SK-N-SH (cell line): ENCODE results near the gene SSRP1. TPM values are rescaled to one million over a fixed set of nuclear protein-coding genes. Genes with fewer than 3 reads are reported as not detected.

Source experiments
- CTCF ChIA-PET: fragments of 300-600, 350-600 bp; formaldehyde crosslinking; extraction: SDS; loops from one replicate; lab custom pipeline; 2021; lab: Yijun Ruan, JAX
- POLR2A ChIA-PET: fragments of 350-600 bp; sonication (Branson Sonifier 250); formaldehyde crosslinking; extraction: SDS; loops from one replicate; lab custom pipeline; 2020; ENCODE audit warnings: antibody characterized with exemption, inconsistent platforms; lab: Yijun Ruan, JAX
- DNase-seq: peaks from one replicate; pipeline ENCODE4 v3.0.0; 2012
- H2AFZ ChIP-seq: fragments of 200-600 bp; sonication (generic); 2 replicates; pipeline ENCODE4 v1.8.1; 2016; ENCODE audit warnings: antibody characterized with exemption, mild to moderate bottlenecking, low read depth
- H3F3A ChIP-seq: fragments of 200-600 bp; sonication (generic); replicated peaks from 2 replicates; pipeline ENCODE3; 2016; ENCODE audit warnings: antibody characterized with exemption, mild to moderate bottlenecking; ENCODE audit not compliant: insufficient read depth
- H3K27ac ChIP-seq, 2 experiments: fragments of 200-500 bp in 1 of 2; fragments of 200-600 bp in 1 of 2; sonication (Bioruptor generic) in 1 of 2; sonication (generic), shearing (Covaris generic) in 1 of 2; 2 replicates each; pipeline versions ENCODE4 v1.5.1 to v1.6.1; 2014 to 2016; ENCODE audit warnings: low read depth in 2 of 2, inconsistent platforms in 1 of 2, low read length in 1 of 2, mild to moderate bottlenecking in 1 of 2, mixed read lengths in 1 of 2
- H3K27me3 ChIP-seq: fragments of 200-600 bp; sonication (generic), shearing (Covaris generic); 2 replicates; pipeline ENCODE4 v1.6.1; 2016; ENCODE audit warnings: mixed run types; ENCODE audit not compliant: insufficient read depth
- H3K36me3 ChIP-seq, 2 experiments: fragments of 200-500 bp in 1 of 2; fragments of 200-600 bp in 1 of 2; sonication (Bioruptor generic) in 1 of 2; sonication (generic) in 1 of 2; replicated peaks in 1 of 2; 2 replicates each; pipeline versions ENCODE3 to v1.5.1; 2014 to 2016; ENCODE audit warnings: low read length in 1 of 2, mild to moderate bottlenecking in 1 of 2; ENCODE audit not compliant: insufficient read depth in 2 of 2, control insufficient read depth in 1 of 2
- H3K4me1 ChIP-seq, 2 experiments: fragments of 200-500 bp in 1 of 2; fragments of 200-600 bp in 1 of 2; sonication (Bioruptor generic) in 1 of 2; sonication (generic), shearing (Covaris generic) in 1 of 2; 2 replicates each; pipeline versions ENCODE4 v1.5.1 to v1.6.1; 2014 to 2016; ENCODE audit warnings: low read depth in 1 of 2, low read length in 1 of 2, mixed run types in 1 of 2; ENCODE audit not compliant: insufficient read depth in 2 of 2, control insufficient read depth in 1 of 2
- H3K4me2 ChIP-seq: fragments of 200-600 bp; sonication (generic), shearing (Covaris generic); 2 replicates; pipeline ENCODE4 v1.6.1; 2017; ENCODE audit warnings: mixed run types
- H3K4me3 ChIP-seq, 2 experiments: fragments of 200-500 bp in 1 of 2; fragments of 200-600 bp in 1 of 2; sonication (Bioruptor generic) in 1 of 2; sonication (generic), shearing (Covaris generic) in 1 of 2; 2 replicates each; pipeline versions ENCODE4 v1.5.1 to v1.8.1; 2014 to 2016; ENCODE audit warnings: low read depth in 2 of 2, inconsistent platforms in 1 of 2, low read length in 1 of 2, mild to moderate bottlenecking in 1 of 2, mixed read lengths in 1 of 2, moderate library complexity in 1 of 2
- H3K79me2 ChIP-seq: fragments of 200-600 bp; sonication (generic); 2 replicates; pipeline ENCODE4 v1.8.1; 2017; ENCODE audit warnings: mild to moderate bottlenecking; ENCODE audit not compliant: insufficient read depth
- H3K9ac ChIP-seq: fragments of 200-600 bp; sonication (generic); 2 replicates; pipeline ENCODE4 v1.6.1; 2017; ENCODE audit warnings: mixed run types
- H3K9me2 ChIP-seq: fragments of 200-600 bp; sonication (generic); 2 replicates; pipeline ENCODE4 v1.6.1; 2017; ENCODE audit warnings: mixed run types
- H3K9me3 ChIP-seq: fragments of 200-600 bp; sonication (generic); 2 replicates; pipeline ENCODE4 v1.6.1; 2017; ENCODE audit warnings: mixed run types, mild to moderate bottlenecking, moderate library complexity
- H4K20me1 ChIP-seq: fragments of 200-600 bp; sonication (generic); 2 replicates; pipeline ENCODE4 v1.6.1; 2017; ENCODE audit warnings: mild to moderate bottlenecking, mixed run types; ENCODE audit not compliant: insufficient read depth
- CHD2 ChIP-seq: fragments of 150-350 bp; IDR thresholded peaks from 2 replicates; pipeline ENCODE4 v1.6.1; 2018; ENCODE audit warnings: low read length; ENCODE audit not compliant: partially characterized antibody
- CTCF ChIP-seq: fragments of 200-600 bp; sonication (generic); IDR thresholded peaks from 2 replicates; pipeline ENCODE4 v1.6.1; 2017; ENCODE audit warnings: antibody characterized with exemption, mild to moderate bottlenecking, moderate library complexity
- FOSL2 ChIP-seq: IDR thresholded peaks from 2 replicates; pipeline ENCODE4 v1.4.0; 2012; ENCODE audit warnings: low read depth, mild to moderate bottlenecking, moderate library complexity, borderline replicate concordance
- FOXJ3 ChIP-seq: sonication (generic); formaldehyde crosslinking; IDR thresholded peaks from 2 replicates; pipeline ENCODE4 v1.5.1; 2020; ENCODE audit warnings: mild to moderate bottlenecking, missing genetic modification reagents
- FOXM1 ChIP-seq: IDR thresholded peaks from 2 replicates; pipeline ENCODE4 v1.4.0; 2012; ENCODE audit warnings: low read depth, mild to moderate bottlenecking
- JUND ChIP-seq: IDR thresholded peaks from 2 replicates; pipeline ENCODE4 v1.4.0; 2012
- MAX ChIP-seq: IDR thresholded peaks from 2 replicates; pipeline ENCODE4 v1.4.0; 2012; ENCODE audit warnings: low read depth
- NFIC ChIP-seq: IDR thresholded peaks from 2 replicates; pipeline ENCODE4 v1.4.0; 2012; ENCODE audit warnings: borderline replicate concordance
- NRF1 ChIP-seq: IDR thresholded peaks from 2 replicates; pipeline ENCODE4 v1.6.1; 2012; ENCODE audit warnings: low read depth, mild to moderate bottlenecking, low read length
- POLR2AphosphoS5 ChIP-seq: IDR thresholded peaks from 2 replicates; pipeline ENCODE4 v1.6.1; 2012; ENCODE audit warnings: low read depth, low read length
- RCOR1 ChIP-seq: fragments of 150-350 bp; IDR thresholded peaks from 2 replicates; pipeline ENCODE4 v1.6.1; 2017; ENCODE audit warnings: antibody characterized with exemption, low read length
- RFX5 ChIP-seq: IDR thresholded peaks from 2 replicates; pipeline ENCODE4 v1.6.1; 2012; ENCODE audit warnings: mild to moderate bottlenecking, improper control_type of control experiment, low read length
- RXRA ChIP-seq: IDR thresholded peaks from 2 replicates; pipeline ENCODE4 v1.4.0; 2012; ENCODE audit warnings: low read depth, mild to moderate bottlenecking, borderline replicate concordance
- SIN3A ChIP-seq: IDR thresholded peaks from 2 replicates; pipeline ENCODE4 v1.6.1; 2012; ENCODE audit warnings: low read depth, mild to moderate bottlenecking, low read length, moderate library complexity, borderline replicate concordance
- SMC3 ChIP-seq: IDR thresholded peaks from 2 replicates; pipeline ENCODE4 v1.6.1; 2012; ENCODE audit warnings: low read depth, low read length, improper control_type of control experiment
- TAF1 ChIP-seq: IDR thresholded peaks from 2 replicates; pipeline ENCODE4 v1.6.1; 2012; ENCODE audit warnings: low read depth, mild to moderate bottlenecking, low read length, moderate library complexity, borderline replicate concordance
- YY1 ChIP-seq: IDR thresholded peaks from 2 replicates; pipeline ENCODE4 v1.4.0; 2012; ENCODE audit warnings: low read depth, mild to moderate bottlenecking
- WGBS: methylation state at CpG from one replicate; pipeline ENCODE4 v1.1.6; 2017; ENCODE audit warnings: low lambda C conversion rate; 5-methylcytosine and 5-hydroxymethylcytosine counted together
- polyA plus RNA-seq, 3 experiments: library from polyadenylated mRNA; depleted of rRNA; stranded (reverse); fragments of >200 nt; gene quantifications; 2 replicates each; pipeline ENCODE4 v1.2.3, GENCODE V29; 2012
- TF ChIP-seq, protein P1 (sequence below): IDR thresholded peaks from 2 replicates; pipeline ENCODE4 v1.6.1; 2012; ENCODE audit warnings: mild to moderate bottlenecking, low read depth, low read length, moderate library complexity

Gene SSRP1
- polyA plus RNA-seq, 1 of the 3 experiments (the other 2 are of a cell fraction): 137 TPM

DNA sequence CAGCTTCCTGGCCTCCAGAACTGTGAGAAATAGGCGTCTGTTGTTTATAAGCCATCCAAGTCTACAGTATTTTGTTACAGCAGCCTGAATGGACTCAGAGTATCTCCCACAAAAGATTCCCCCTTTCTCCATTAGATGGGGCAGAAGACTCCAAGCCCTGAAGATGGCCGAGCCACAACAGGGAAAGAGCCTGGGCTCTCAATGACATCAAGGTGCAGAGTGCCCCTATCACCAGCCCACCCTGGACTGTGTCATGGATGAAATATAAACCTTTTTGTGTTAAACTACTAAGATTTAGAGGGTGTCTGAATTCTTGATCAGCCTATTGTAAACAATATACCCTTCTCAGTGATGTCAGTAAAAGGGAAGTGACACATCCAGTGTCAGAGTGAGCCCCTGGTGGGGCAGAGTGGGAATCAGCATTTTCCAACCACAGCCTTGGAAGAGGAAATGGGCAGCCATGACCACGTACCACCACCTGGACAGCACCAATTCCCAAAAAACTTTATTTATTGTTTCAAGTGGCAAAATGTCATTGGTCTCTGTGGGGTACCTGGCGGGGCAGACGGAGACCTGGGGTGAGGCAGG lies 36.4 kb downstream of the SSRP1 start:
- no peak overlapping the region for H2AFZ ChIP-seq
- no peak for DNase-seq
- H3K9me3 ChIP-seq: no peaks in the 10 kb centered on the region
- H3K4me3 ChIP-seq: no peak overlapping the region
- no peak for TF ChIP-seq RXRA
- no peak for TF ChIP-seq RFX5
- TF ChIP-seq FOSL2: no peak
- TF ChIP-seq, protein P1, sequence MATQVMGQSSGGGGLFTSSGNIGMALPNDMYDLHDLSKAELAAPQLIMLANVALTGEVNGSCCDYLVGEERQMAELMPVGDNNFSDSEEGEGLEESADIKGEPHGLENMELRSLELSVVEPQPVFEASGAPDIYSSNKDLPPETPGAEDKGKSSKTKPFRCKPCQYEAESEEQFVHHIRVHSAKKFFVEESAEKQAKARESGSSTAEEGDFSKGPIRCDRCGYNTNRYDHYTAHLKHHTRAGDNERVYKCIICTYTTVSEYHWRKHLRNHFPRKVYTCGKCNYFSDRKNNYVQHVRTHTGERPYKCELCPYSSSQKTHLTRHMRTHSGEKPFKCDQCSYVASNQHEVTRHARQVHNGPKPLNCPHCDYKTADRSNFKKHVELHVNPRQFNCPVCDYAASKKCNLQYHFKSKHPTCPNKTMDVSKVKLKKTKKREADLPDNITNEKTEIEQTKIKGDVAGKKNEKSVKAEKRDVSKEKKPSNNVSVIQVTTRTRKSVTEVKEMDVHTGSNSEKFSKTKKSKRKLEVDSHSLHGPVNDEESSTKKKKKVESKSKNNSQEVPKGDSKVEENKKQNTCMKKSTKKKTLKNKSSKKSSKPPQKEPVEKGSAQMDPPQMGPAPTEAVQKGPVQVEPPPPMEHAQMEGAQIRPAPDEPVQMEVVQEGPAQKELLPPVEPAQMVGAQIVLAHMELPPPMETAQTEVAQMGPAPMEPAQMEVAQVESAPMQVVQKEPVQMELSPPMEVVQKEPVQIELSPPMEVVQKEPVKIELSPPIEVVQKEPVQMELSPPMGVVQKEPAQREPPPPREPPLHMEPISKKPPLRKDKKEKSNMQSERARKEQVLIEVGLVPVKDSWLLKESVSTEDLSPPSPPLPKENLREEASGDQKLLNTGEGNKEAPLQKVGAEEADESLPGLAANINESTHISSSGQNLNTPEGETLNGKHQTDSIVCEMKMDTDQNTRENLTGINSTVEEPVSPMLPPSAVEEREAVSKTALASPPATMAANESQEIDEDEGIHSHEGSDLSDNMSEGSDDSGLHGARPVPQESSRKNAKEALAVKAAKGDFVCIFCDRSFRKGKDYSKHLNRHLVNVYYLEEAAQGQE: no peak
- no peak for TF ChIP-seq FOXJ3 (CRISPR knock-in tag)
- TF ChIP-seq NRF1: no peak
- no peak for TF ChIP-seq TAF1
- no peak for TF ChIP-seq RCOR1
- TF ChIP-seq SIN3A: no peak
- no peak for TF ChIP-seq YY1
- TF ChIP-seq JUND: no peak
- no peak for TF ChIP-seq POLR2AphosphoS5
- TF ChIP-seq MAX: no peak
- no peak for TF ChIP-seq CHD2
- no peak for TF ChIP-seq FOXM1
- no peak for TF ChIP-seq NFIC
- TF ChIP-seq SMC3: no peak
- no peak for TF ChIP-seq CTCF
- TF ChIP-seq, all 33 proteins: peak for 0
- POLR2A ChIA-PET: no interaction called here
- Histone ChIP-seq H3F3A (peaks cover 6% of the 10 kb centered on the region), H3K36me3 (peaks cover 45 to 51% of the 10 kb centered on the region in 2 experiments), H3K4me1 (peaks cover 2 to 12% of the 10 kb centered on the region in 2 experiments; a peak in 3 of 4 replicates), H3K9ac (no peak overlapping the region), H4K20me1 (peaks cover 9% of the 10 kb centered on the region), H3K79me2 (peaks cover 8% of the 10 kb centered on the region; the same call in 1 of the 2 replicates), H3K27ac (no peak overlapping the region), H3K4me2 (no peak overlapping the region), H3K9me2 (no peaks in the 10 kb centered on the region), H3K27me3 (no peaks in the 10 kb centered on the region)
- CTCF ChIA-PET: interaction anchor here (1.3 kb wide), 1 partner anchor 154 kb away, joined by 4 read pairs; no protein-coding TSS in a partner anchor
- 97% methylated on average over 4 of the region's 5 CpGs for WGBS
